Nephron (organoid): ENCODE measurements around the gene ETV6.

Experiments
- H3K27ac Mint-ChIP-seq, 3 experiments: 2 replicates each; pipeline ENCODE4 v1.8.0; 2020; ENCODE audit warnings: mixed read lengths in 3 of 3, mild to moderate bottlenecking in 2 of 3, moderate library complexity in 1 of 3
- H3K27me3 Mint-ChIP-seq: 2 replicates; pipeline ENCODE4 v1.8.0; 2021; ENCODE audit warnings: low read depth, mild to moderate bottlenecking, moderate library complexity, mixed read lengths
- H3K36me3 Mint-ChIP-seq: 2 replicates; pipeline ENCODE4 v1.8.0; 2020; ENCODE audit warnings: low read depth, mixed read lengths
- H3K4me1 Mint-ChIP-seq: 2 replicates; pipeline ENCODE4 v1.8.0; 2020; ENCODE audit warnings: mixed read lengths
- H3K4me3 Mint-ChIP-seq, 3 experiments: 2 replicates each; pipeline ENCODE4 v1.8.0; 2020; ENCODE audit warnings: mild to moderate bottlenecking in 3 of 3, mixed read lengths in 3 of 3, moderate library complexity in 2 of 3
- H3K9me3 Mint-ChIP-seq: 2 replicates; pipeline ENCODE4 v1.8.0; 2020; ENCODE audit warnings: mixed read lengths
- TF ChIP-seq, protein P1 (sequence below), 3 experiments: fragments of 200-600 bp; sonication (generic); IDR thresholded peaks; one replicate each; pipeline ENCODE4 v1.5.0; 2021; ENCODE audit warnings: antibody characterized with exemption in 3 of 3; ENCODE audit not compliant: unreplicated experiment in 3 of 3

Gene ETV6

DNA sequence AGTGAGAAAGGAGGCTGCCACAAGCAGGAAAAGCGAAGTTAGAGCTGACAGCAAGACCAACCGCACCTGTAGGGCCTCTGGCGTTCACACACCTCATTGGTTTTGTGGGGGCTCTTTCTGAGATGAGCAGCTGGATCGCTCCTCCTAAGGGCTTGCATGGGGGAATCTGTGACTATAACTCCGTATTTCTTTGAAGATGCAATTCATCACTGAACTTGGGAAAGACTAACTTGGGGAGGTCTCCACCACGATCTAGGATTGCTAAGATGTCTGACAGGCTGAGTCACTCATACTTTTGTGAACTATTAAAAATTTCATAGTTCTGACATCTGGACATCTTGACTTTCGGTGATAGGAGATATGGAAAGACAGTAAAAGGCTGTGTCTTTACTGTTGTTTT, 173.6 kb downstream of the ETV6 start:
- no peaks in the 10 kb centered on the region for H3K9me3 Mint-ChIP-seq
- no peak overlapping the region for H3K4me3 Mint-ChIP-seq
- peaks cover 4% of the 10 kb centered on the region for H3K36me3 Mint-ChIP-seq
- peaks cover 25% of the 10 kb centered on the region for H3K4me1 Mint-ChIP-seq
- H3K27ac Mint-ChIP-seq = peak overlapping the region in 1 of 3 experiments; percentile 69
- no peaks in the 10 kb centered on the region for H3K27me3 Mint-ChIP-seq
- TF ChIP-seq, protein P1, sequence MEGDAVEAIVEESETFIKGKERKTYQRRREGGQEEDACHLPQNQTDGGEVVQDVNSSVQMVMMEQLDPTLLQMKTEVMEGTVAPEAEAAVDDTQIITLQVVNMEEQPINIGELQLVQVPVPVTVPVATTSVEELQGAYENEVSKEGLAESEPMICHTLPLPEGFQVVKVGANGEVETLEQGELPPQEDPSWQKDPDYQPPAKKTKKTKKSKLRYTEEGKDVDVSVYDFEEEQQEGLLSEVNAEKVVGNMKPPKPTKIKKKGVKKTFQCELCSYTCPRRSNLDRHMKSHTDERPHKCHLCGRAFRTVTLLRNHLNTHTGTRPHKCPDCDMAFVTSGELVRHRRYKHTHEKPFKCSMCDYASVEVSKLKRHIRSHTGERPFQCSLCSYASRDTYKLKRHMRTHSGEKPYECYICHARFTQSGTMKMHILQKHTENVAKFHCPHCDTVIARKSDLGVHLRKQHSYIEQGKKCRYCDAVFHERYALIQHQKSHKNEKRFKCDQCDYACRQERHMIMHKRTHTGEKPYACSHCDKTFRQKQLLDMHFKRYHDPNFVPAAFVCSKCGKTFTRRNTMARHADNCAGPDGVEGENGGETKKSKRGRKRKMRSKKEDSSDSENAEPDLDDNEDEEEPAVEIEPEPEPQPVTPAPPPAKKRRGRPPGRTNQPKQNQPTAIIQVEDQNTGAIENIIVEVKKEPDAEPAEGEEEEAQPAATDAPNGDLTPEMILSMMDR (IDR thresholded peaks at IDR 0.05; ENCODE audit: unreplicated experiment in 3 of 3) = no peak

DNA sequence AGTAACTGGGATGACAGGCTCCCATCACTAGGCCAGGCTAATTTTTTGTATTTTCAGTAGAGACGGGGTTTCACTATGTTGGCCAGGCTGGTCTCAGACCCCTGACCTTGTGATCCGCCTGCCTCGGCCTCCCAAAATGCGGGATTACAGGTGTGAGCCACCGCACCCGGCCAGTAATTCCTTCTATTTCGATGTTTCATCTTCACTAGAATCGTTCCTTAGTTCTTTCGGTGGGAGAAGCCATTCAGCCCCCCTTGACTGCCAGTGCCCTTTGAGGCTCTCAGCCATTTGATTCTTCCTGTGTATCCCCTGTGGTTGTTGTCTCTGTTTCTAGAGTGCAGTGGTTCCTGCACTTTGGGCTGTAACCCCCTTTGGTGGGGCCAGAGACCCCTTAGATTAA, 174.1 kb downstream of the ETV6 start:
- H3K27me3 Mint-ChIP-seq = no peaks in the 10 kb centered on the region

DNA sequence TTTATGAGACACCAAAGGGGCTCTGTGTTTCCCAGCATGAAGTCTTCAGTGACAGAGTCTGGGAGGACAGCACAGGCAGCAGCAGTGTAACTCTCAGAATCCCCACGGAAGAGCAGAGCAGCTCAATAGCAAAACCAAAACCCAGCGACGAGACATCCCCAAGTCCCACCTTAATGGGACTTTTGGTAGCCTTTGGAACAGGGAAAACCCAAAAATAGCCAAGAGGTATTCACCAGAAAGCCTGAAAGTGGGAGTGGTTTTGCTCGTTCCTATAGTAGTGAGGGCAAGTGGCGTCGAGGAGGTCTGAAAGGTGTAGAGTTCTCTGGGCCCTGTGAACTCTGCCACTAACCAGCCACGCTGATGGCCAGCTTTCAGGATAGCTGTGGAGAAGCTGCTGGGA, 174.6 kb downstream of the ETV6 start:
- H3K27me3 Mint-ChIP-seq = no peaks in the 10 kb centered on the region
- no peak overlapping the region for H3K27ac Mint-ChIP-seq
- H3K4me1 Mint-ChIP-seq = peaks cover 25% of the 10 kb centered on the region
- H3K9me3 Mint-ChIP-seq = no peaks in the 10 kb centered on the region
- no peak overlapping the region for H3K4me3 Mint-ChIP-seq
- TF ChIP-seq, protein P1 (IDR thresholded peaks at IDR 0.05; ENCODE audit: unreplicated experiment in 3 of 3) = no peak
- H3K36me3 Mint-ChIP-seq = peaks cover 4% of the 10 kb centered on the region

More for the DNA sequence above, 174.1 kb downstream of the ETV6 start:
- H3K4me3 Mint-ChIP-seq = no peak overlapping the region
- peaks cover 25% of the 10 kb centered on the region for H3K4me1 Mint-ChIP-seq
- TF ChIP-seq, protein P1 (IDR thresholded peaks at IDR 0.05; ENCODE audit: unreplicated experiment in 3 of 3) = no peak
- H3K36me3 Mint-ChIP-seq = peaks cover 4% of the 10 kb centered on the region
- no peaks in the 10 kb centered on the region for H3K9me3 Mint-ChIP-seq
- H3K27ac Mint-ChIP-seq = no peak overlapping the region

DNA sequence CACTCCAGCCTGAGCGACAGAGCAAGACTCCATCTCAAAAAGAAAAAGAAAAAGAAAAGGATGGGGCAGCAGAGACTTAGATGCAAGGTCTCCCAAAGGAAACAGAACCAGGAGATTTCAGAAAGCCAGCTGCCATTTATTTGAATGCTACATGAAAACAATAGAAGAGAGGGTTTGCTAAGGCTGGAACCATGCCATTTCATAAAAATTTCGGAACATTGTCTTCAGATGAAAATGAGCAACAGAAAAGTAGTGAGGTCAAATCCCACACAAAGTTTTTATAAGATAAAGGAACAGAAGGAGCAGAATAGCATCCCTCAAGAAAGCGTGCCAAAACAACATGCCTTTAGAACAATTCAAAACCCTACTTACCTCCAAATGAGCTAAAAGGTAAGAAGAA, 175.3 kb downstream of the ETV6 start:
- H3K4me3 Mint-ChIP-seq = no peak overlapping the region
- TF ChIP-seq, protein P1 (IDR thresholded peaks at IDR 0.05; ENCODE audit: unreplicated experiment in 3 of 3) = no peak
- no peak overlapping the region for H3K27ac Mint-ChIP-seq
- H3K36me3 Mint-ChIP-seq = peaks cover 4% of the 10 kb centered on the region
- no peaks in the 10 kb centered on the region for H3K9me3 Mint-ChIP-seq
- H3K27me3 Mint-ChIP-seq = no peaks in the 10 kb centered on the region
- H3K4me1 Mint-ChIP-seq = peaks cover 25% of the 10 kb centered on the region

DNA sequence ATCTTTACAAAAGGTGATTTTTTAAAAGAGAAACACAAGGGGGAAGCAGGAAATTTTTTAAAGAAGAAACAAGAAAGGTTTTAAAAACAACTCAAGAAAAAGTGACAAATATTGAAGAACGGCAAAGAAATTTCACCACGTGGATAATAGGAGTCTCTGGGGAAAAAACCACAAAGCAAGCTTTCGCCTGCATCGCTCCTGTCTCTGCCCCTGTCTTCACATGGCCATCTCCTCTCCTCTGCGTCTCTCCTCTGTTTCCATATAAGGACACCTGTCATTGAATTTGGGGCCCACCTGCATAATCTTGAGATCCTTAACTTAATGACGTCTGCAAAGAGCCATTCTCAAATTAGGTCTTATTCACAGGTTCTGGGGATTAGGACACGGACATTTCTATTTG, 175.8 kb downstream of the ETV6 start:
- peaks cover 25% of the 10 kb centered on the region for H3K4me1 Mint-ChIP-seq
- no peak overlapping the region for H3K27ac Mint-ChIP-seq
- no peak overlapping the region for H3K4me3 Mint-ChIP-seq
- no peaks in the 10 kb centered on the region for H3K27me3 Mint-ChIP-seq
- H3K36me3 Mint-ChIP-seq = peaks cover 4% of the 10 kb centered on the region
- TF ChIP-seq, protein P1 (IDR thresholded peaks at IDR 0.05; ENCODE audit: unreplicated experiment in 3 of 3) = no peak
- no peaks in the 10 kb centered on the region for H3K9me3 Mint-ChIP-seq

DNA sequence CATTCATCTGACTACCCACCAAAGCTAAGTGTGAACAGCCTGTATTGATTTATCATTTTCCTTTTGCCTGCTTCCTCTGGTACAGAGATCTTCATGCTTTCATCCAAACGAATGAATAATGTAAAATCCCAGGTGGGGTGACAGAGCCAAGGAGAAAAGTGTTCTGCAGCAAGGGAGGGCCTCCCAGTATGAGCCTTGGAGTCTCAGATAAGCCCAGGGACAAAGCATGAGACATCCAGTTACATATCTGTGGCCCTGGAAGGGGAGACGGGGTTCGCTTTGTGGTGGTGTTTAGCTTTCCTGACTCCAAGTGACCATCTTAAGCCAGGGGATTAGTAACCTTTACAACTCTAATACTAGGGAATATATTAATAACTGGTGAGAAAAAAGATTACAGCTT, 177.1 kb downstream of the ETV6 start:
- Mint-ChIP-seq H3K9me3 (no peaks in the 10 kb centered on the region), H3K4me3 (peak overlapping the region in 1 of 3 experiments; percentile 7), H3K27me3 (no peaks in the 10 kb centered on the region), H3K36me3 (peaks cover 4% of the 10 kb centered on the region), H3K27ac (peak overlapping the region in 1 of 3 experiments; percentile 32), H3K4me1 (peaks cover 25% of the 10 kb centered on the region)
- TF ChIP-seq, protein P1 (IDR thresholded peaks at IDR 0.05; ENCODE audit: unreplicated experiment in 3 of 3) = no peak
